Upper lobe of right lung (tissue), 1 donor: ENCODE results near the gene CRTC1. TPM values are rescaled to one million over a fixed set of nuclear protein-coding genes. Genes with fewer than 3 reads are reported as not detected.

ENCODE experiments used
- ATAC-seq: fragments of 200-7000 bp; cut with Tn5 transposase; one replicate; pipeline ENCODE4 v1.9.1; 2020; ENCODE audit warnings: mild to moderate bottlenecking, moderate library complexity
- DNase-seq: peaks from one replicate; pipeline ENCODE4 v3.0.0-alpha.2; 2020
- H3K27ac ChIP-seq: fragments of 200-600 bp; one replicate; pipeline ENCODE4 v1.8.0; 2022
- H3K27me3 ChIP-seq: fragments of 200-600 bp; one replicate; pipeline ENCODE4 v1.8.0; 2022; ENCODE audit warnings: mild to moderate bottlenecking
- H3K36me3 ChIP-seq: fragments of 200-600 bp; one replicate; pipeline ENCODE4 v1.8.0; 2022
- H3K4me1 ChIP-seq: fragments of 200-600 bp; one replicate; pipeline ENCODE4 v1.8.0; 2022
- H3K4me3 ChIP-seq: fragments of 200-600 bp; one replicate; pipeline ENCODE4 v1.8.0; 2022; ENCODE audit warnings: mild to moderate bottlenecking
- H3K9me3 ChIP-seq: fragments of 200-600 bp; one replicate; pipeline ENCODE4 v1.8.0; 2022
- intact Hi-C: fragments of 100-400 bp; cut with DNase I; formaldehyde crosslinking; loops from one replicate; pipeline ENCODE4 v1.11.0; 2022
- total RNA-seq: library from RNA; stranded (reverse); fragmentation: NEBNext Ultra II Directional; extraction: Animal tissue kit (Norgen Biotek cat#: 25700); gene quantifications from one replicate; pipeline ENCODE4 v1.2.1, GENCODE V29; 2021
- TF ChIP-seq, protein P1 (sequence below): fragments of 200-600 bp; IDR thresholded peaks from one replicate; pipeline ENCODE4 v1.8.0; 2022; ENCODE audit warnings: antibody characterized with exemption
- donor health status: DM: no; HTN: yes; CAD: no; lungs with severe emphysema.

CRTC1 gene
- total RNA-seq, 1 donor from 2014 or later = 13.8 TPM

DNA sequence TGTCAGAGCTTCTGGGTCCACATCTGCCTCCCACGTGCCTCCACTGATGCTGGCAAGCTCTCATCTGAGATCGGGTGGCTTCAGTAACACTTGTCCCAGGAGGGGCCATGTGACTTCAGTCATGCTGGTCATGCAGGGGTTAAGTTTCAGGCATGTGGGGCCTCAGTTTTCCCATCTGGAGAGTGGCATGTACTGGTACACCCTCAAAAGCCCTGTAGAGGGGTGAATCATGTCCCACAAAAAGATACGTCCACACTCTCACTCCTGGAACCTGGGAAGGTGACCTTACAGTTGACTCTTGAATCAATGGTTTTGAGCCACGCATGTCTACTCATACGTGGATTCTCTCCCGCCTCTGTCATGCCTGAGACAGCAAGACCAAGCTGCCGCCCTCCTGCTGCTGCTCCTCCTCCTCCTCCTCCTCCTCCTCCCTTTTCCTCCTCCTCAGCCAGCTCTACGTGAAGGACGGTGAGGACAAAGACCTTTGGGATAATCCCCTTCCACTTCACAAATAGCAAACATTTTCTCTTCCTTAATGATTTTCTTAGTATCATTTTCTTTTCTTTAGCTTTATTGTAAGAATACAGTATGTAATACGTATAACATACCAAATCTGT lies 54.0 kb downstream of the CRTC1 start:
- Histone ChIP-seq H3K36me3 (no peaks in the 10 kb centered on the region), H3K4me1 (peaks cover 5% of the 10 kb centered on the region), H3K27me3 (no peaks in the 10 kb centered on the region), H3K4me3 (no peak overlapping the region), H3K27ac (no peak overlapping the region), H3K9me3 (no peaks in the 10 kb centered on the region)
- no peak for ATAC-seq
- intact Hi-C loops = no loop called here
- DNase-seq = no peak
- TF ChIP-seq, protein P1, sequence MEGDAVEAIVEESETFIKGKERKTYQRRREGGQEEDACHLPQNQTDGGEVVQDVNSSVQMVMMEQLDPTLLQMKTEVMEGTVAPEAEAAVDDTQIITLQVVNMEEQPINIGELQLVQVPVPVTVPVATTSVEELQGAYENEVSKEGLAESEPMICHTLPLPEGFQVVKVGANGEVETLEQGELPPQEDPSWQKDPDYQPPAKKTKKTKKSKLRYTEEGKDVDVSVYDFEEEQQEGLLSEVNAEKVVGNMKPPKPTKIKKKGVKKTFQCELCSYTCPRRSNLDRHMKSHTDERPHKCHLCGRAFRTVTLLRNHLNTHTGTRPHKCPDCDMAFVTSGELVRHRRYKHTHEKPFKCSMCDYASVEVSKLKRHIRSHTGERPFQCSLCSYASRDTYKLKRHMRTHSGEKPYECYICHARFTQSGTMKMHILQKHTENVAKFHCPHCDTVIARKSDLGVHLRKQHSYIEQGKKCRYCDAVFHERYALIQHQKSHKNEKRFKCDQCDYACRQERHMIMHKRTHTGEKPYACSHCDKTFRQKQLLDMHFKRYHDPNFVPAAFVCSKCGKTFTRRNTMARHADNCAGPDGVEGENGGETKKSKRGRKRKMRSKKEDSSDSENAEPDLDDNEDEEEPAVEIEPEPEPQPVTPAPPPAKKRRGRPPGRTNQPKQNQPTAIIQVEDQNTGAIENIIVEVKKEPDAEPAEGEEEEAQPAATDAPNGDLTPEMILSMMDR = no peak

DNA sequence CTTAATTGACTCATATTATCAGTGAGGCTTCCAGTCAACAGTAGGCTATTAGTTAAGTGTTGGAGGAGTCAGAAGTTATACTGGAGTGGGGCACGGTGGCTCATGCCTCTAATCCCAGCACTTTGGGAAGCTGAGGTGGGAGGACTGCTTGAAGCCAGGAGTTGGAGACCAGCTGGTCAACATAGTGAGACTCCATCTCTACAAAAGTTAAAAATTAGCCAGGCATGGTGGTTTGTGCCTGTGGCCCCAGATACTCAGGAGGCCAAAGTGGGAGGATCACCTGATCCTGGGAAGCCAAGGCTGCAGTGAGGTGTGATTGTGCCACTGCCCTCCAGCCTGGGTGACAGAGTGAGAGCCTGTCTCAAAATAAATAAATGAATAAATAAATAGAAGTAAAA lies 54.5 kb downstream of the CRTC1 start:
- H3K27me3 ChIP-seq = no peaks in the 10 kb centered on the region
- intact Hi-C loops = no loop called here
- H3K4me3 ChIP-seq = no peak overlapping the region
- H3K9me3 ChIP-seq = no peaks in the 10 kb centered on the region
- H3K4me1 ChIP-seq = peaks cover 6% of the 10 kb centered on the region
- ATAC-seq = no peak
- TF ChIP-seq, protein P1 = no peak
- no peak overlapping the region for H3K27ac ChIP-seq
- no peak for DNase-seq
- no peaks in the 10 kb centered on the region for H3K36me3 ChIP-seq

DNA sequence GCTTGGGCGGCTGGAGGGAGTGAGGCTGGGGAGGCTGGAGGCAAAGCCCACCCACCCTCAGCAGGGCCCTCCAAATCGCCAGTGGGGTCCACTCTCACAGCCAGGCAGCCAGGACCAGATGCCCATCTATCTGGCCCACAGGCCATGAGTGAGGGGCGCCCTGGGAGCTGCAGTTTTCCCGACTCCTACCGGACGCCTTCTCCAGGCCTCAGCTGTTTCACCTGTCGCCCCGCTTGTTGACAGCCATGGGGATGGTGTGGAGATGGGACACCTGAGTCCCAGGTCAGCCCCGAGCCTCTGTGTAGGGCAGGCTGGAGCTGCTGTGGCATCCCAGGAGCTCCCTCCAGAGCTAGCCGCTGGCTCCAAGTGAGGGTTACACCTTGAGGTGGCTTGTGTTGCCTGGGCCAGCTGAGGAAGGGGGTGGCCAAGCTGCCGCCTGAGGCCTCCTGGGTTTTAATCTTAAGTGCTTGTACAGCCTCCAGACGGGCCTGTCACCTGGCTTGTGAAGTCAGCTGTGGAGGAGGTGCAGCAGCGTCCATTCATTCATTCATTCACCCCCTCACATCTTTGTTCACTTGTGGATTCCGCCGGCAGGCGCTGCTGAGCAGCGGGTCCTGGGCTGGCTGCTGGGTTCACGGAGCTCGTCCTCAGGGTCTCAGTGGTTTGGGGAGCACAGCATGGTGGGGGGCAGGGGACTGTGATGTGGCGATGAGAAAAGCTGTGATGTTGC lies 55.6 kb downstream of the CRTC1 start:
- H3K27ac ChIP-seq = no peak overlapping the region
- H3K4me3 ChIP-seq = no peak overlapping the region
- no peaks in the 10 kb centered on the region for H3K27me3 ChIP-seq
- H3K9me3 ChIP-seq = no peaks in the 10 kb centered on the region
- no peaks in the 10 kb centered on the region for H3K36me3 ChIP-seq
- peaks cover 8% of the 10 kb centered on the region for H3K4me1 ChIP-seq
- intact Hi-C loops = no loop called here
- TF ChIP-seq, protein P1 = no peak
- no peak for ATAC-seq
- no peak for DNase-seq

DNA sequence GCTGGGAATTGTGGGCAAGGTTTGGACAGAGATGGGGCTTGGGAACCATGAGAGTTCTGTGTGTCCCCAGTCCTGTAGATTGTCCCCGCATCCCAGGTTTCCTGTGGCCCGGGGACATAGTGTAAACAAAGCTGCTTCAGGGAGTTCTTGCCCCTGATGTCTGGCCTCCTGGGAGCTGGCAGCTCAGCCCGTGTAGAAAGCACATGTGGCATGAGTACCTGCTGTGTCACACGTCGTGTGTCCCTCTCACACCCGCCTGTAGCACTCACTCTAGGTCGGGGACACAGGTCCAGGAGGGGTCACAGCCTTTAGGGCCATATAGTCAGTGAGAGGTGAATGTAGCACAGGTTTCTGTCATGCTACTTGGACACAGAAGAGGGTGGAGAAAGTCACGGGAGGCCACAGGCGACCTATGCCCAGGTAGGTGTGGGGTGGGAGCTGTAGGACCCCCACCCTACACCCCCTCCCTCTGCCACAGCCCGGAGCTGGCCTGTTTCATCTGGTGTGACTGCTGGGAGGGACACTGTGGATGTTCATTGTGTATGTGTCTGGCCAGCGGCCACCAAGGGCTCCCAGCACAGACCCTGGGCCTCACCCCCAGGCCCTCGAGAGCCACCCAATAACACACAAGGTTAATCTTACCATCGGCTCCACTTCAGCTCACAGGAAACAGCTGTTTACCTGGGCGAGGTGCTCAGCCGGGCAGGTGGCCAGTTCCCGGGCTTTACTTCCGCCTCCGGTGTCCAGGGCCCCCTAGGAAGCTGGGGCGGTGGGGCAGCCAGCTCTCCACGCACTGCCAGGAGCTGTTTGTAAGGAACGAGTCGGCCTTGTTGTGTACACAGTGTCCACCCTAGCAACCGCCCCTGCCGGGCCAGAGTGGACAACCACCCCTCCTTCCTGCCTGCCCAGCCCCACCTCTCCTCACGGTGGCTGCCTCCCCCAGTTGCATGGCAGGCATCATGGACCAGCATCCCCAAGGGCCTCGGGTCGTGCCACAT lies 57.9 kb downstream of the CRTC1 start:
- H3K4me3 ChIP-seq = no peak overlapping the region
- H3K27me3 ChIP-seq = no peaks in the 10 kb centered on the region
- intact Hi-C loops = no loop called here
- peak overlapping the region; percentile 70 for H3K27ac ChIP-seq
- DNase-seq (peak; percentile 94), ATAC-seq (peak; percentile 82)
- no peaks in the 10 kb centered on the region for H3K9me3 ChIP-seq
- peaks cover 8% of the 10 kb centered on the region for H3K4me1 ChIP-seq
- no peaks in the 10 kb centered on the region for H3K36me3 ChIP-seq
- TF ChIP-seq, protein P1 = no peak

DNA sequence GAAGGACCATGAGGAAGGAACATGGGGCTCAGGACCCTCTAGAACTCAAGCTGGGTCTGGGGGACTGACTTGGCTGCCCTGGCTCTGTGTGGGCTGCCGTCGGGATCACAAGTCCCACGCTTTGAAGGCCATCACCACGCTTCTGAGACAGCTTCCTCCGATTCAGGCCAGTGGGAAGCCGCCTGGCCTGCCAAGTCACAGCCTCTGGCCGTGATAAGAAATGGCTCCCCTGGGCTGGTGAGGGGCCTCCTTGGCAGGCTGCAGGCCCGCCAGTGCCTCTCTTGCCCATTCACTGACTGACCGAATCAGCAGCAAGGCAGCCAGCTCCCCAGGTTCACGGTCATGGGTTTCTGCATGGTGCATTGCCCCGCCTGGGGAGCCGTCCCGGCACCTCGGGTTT lies 58.8 kb downstream of the CRTC1 start:
- intact Hi-C loops = no loop called here
- TF ChIP-seq, protein P1 = no peak
- DNase-seq (no peak), ATAC-seq (no peak)
- Histone ChIP-seq H3K4me3 (no peak overlapping the region), H3K27me3 (no peaks in the 10 kb centered on the region), H3K4me1 (peaks cover 8% of the 10 kb centered on the region), H3K9me3 (no peaks in the 10 kb centered on the region), H3K36me3 (no peaks in the 10 kb centered on the region), H3K27ac (peak overlapping the region; percentile 70)
